GM12891 (cell line): Measurements from ENCODE around the gene ANKAR.

Source experiments
- POLR2A ChIP-seq: IDR thresholded peaks from 2 replicates; pipeline ENCODE4 v1.6.1; 2011; ENCODE audit warnings: low read depth, low read length, control low read depth
- POLR2AphosphoS5 ChIP-seq: IDR thresholded peaks from 2 replicates; pipeline ENCODE4 v1.6.1; 2011; ENCODE audit warnings: low read depth, low read length, control low read depth
- SPI1 ChIP-seq: IDR thresholded peaks from 2 replicates; pipeline ENCODE4 v1.6.1; 2011; ENCODE audit warnings: low read depth, low read length, control low read depth
- TAF1 ChIP-seq: IDR thresholded peaks from 2 replicates; pipeline ENCODE4 v1.6.1; 2011; ENCODE audit warnings: low read depth, low read length, control low read depth

DNA sequence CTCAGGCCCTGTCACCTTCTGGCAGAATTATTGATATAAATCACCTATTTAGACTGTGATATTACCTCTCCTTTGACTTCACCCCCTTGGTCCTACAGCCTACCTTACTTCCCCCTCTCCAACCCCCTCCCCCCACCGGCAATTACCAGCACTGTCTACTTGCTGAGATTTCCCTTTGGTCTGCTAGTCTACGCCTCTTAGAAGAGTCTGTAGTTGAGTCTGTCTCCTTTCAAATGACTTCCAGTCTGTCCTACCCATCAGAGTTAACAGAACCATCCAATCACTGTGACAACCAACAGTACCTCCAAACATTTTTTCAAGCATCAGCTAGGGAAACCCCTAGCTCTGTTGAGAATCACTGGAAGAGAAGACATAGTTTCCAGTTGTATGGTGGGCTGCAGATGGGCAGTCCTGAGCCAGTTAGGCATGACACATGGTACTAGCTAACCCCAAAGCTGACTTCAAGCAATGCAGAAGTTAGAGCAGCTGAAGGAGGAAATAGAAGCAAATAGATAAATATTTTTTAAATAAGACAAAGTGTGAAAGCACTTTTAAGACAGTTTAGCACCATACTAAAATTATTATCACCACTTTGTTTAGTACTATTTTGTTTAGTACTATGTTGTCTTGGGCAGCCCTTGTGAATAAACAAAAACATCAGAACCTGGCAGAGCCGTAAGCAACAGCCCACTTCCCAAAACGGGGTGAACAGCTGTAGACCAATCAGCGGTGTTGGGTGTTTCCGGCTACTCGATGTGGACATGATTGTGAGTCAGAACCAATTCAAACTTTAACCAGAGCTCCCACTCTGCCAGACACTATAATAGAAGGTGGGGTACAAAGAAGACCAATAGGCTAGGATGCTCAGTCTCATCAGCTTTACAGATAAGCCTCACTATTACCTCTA lies 15.9 kb upstream of the ANKAR start:
- TF ChIP-seq POLR2A, result no peak
- TF ChIP-seq SPI1, result peak; percentile 59
- no peak for TF ChIP-seq POLR2AphosphoS5
- no peak for TF ChIP-seq TAF1
